T-helper 1 cell (primary cell): Measurements from ENCODE around the gene PXMP2.

ENCODE experiments used
- DNase-seq, 5 donors: peaks; one replicate each; pipeline ENCODE4 v3.0.0-alpha.2; 2012 to 2020

The PXMP2 gene

GRCh38 chr12:132698341-132698740, 11.0 kb downstream of the PXMP2 start:
- DNase-seq, result no peak

- no peak for DNase-seq
Measured at GRCh38 chr12:132700212-132700822, 12.9 kb downstream of the PXMP2 start.

- no peak for DNase-seq
Measured at GRCh38 chr12:132702640-132703039, 15.3 kb downstream of the PXMP2 start.

- DNase-seq, result no peak
Measured at GRCh38 chr12:132703641-132704040, 16.3 kb downstream of the PXMP2 start.

GRCh38 chr12:132707241-132707640, 19.9 kb downstream of the PXMP2 start:
- no peak for DNase-seq

- no peak for DNase-seq
Measured at GRCh38 chr12:132708150-132708549, 20.8 kb downstream of the PXMP2 start.

- no peak for DNase-seq
Measured at GRCh38 chr12:132710043-132710404, 22.6 kb downstream of the PXMP2 start.

- peak; percentile 89 to 97 (median 92) for DNase-seq
Measured at GRCh38 chr12:132710405-132711079, 23.2 kb downstream of the PXMP2 start, which contains the start of gene PGAM5. PGAM5 (plus strand) TSS chr12:132710842; CDS start chr12:132710877, 35 bp downstream.

- DNase-seq, result peak in 2 of 5 donors; percentile 14 to 17
Measured at GRCh38 chr12:132711080-132711843, 23.9 kb downstream of the PXMP2 start.

GRCh38 chr12:132713123-132713522, 25.7 kb downstream of the PXMP2 start:
- DNase-seq, result no peak

GRCh38 chr12:132715874-132716273, 28.5 kb downstream of the PXMP2 start:
- DNase-seq, result no peak

GRCh38 chr12:132716356-132716755, 29.0 kb downstream of the PXMP2 start:
- DNase-seq, result no peak

- no peak for DNase-seq
Measured at GRCh38 chr12:132717011-132717410, 29.6 kb downstream of the PXMP2 start.

- no peak for DNase-seq
Measured at GRCh38 chr12:132717531-132718387, 30.4 kb downstream of the PXMP2 start.

- DNase-seq, result no peak
Measured at GRCh38 chr12:132718644-132719043, 31.3 kb downstream of the PXMP2 start.

- DNase-seq, result no peak
Measured at GRCh38 chr12:132719141-132719953, 32.0 kb downstream of the PXMP2 start.

- DNase-seq, result no peak
Measured at GRCh38 chr12:132719954-132720324, 32.6 kb downstream of the PXMP2 start.

- no peak for DNase-seq
Measured at GRCh38 chr12:132720606-132721345, 33.4 kb downstream of the PXMP2 start.

GRCh38 chr12:132723015-132723763, 35.8 kb downstream of the PXMP2 start:
- DNase-seq, result no peak

GRCh38 chr12:132723764-132724140, 36.4 kb downstream of the PXMP2 start:
- no peak for DNase-seq
